Osteocyte (in vitro differentiated cells): Measurements from ENCODE around the gene OR4E1. TPM values are rescaled to one million over a fixed set of nuclear protein-coding genes. Genes with fewer than 3 reads are reported as not detected.

Experiments used
- DNase-seq: peaks from one replicate; pipeline ENCODE4 v3.0.0; 2021; ENCODE audit warnings: mixed read lengths; ENCODE audit not compliant: unreplicated experiment; ENCODE audit errors: extremely low spot score
- H3K27ac Mint-ChIP-seq: one replicate; pipeline ENCODE4 v1.8.0; 2021; ENCODE audit warnings: mild to moderate bottlenecking, mixed read lengths; ENCODE audit not compliant: unreplicated experiment
- H3K27me3 Mint-ChIP-seq: one replicate; pipeline ENCODE4 v1.8.0; 2021; ENCODE audit warnings: mixed read lengths; ENCODE audit not compliant: unreplicated experiment
- H3K36me3 Mint-ChIP-seq: one replicate; pipeline ENCODE4 v1.8.0; 2021; ENCODE audit warnings: mixed read lengths; ENCODE audit not compliant: unreplicated experiment
- H3K4me1 Mint-ChIP-seq: one replicate; pipeline ENCODE4 v1.8.0; 2021; ENCODE audit warnings: mixed read lengths; ENCODE audit not compliant: unreplicated experiment
- H3K4me3 Mint-ChIP-seq: one replicate; pipeline ENCODE4 v1.8.0; 2021; ENCODE audit warnings: mild to moderate bottlenecking, moderate library complexity, mixed read lengths; ENCODE audit not compliant: unreplicated experiment
- H3K9me3 Mint-ChIP-seq: one replicate; pipeline ENCODE4 v1.8.0; 2021; ENCODE audit warnings: mixed read lengths; ENCODE audit not compliant: unreplicated experiment
- CTCF ChIP-seq: fragments of 200-600 bp; sonication (generic); IDR thresholded peaks from 2 replicates; pipeline ENCODE4 v1.5.0; 2021; ENCODE audit warnings: antibody characterized with exemption, mild to moderate bottlenecking, moderate library complexity
- total RNA-seq: library from RNA; stranded (reverse); gene quantifications from 2 replicates; pipeline ENCODE4 v1.2.1, GENCODE V29; 2021

OR4E1 gene
- total RNA-seq, 1 donor from 2014 or later: not detected

GRCh38 chr14:21694425-21694824 is 20.8 kb upstream of the OR4E1 start:
- Mint-ChIP-seq H3K36me3 (no peaks in the 10 kb centered on the region), H3K27me3 (peaks cover 21% of the 10 kb centered on the region), H3K27ac (no peak overlapping the region), H3K4me3 (no peak overlapping the region), H3K4me1 (no peaks in the 10 kb centered on the region), H3K9me3 (peaks cover 3% of the 10 kb centered on the region)
- DNase-seq: no peak
- no peak for TF ChIP-seq CTCF

GRCh38 chr14:21686468-21686867 is 12.8 kb upstream of the OR4E1 start:
- Mint-ChIP-seq H3K4me1 (no peaks in the 10 kb centered on the region), H3K9me3 (no peaks in the 10 kb centered on the region), H3K4me3 (no peak overlapping the region), H3K27ac (no peak overlapping the region), H3K27me3 (peaks cover 17% of the 10 kb centered on the region), H3K36me3 (no peaks in the 10 kb centered on the region)
- no peak for DNase-seq
- TF ChIP-seq CTCF: no peak

- H3K27ac Mint-ChIP-seq: no peak overlapping the region
- H3K4me3 Mint-ChIP-seq: no peak overlapping the region
- peaks cover 3% of the 10 kb centered on the region for H3K4me1 Mint-ChIP-seq
- no peaks in the 10 kb centered on the region for H3K36me3 Mint-ChIP-seq
- no peaks in the 10 kb centered on the region for H3K9me3 Mint-ChIP-seq
- DNase-seq: no peak
- peaks cover 4% of the 10 kb centered on the region for H3K27me3 Mint-ChIP-seq
- TF ChIP-seq CTCF: no peak
These were observed 6.5 kb upstream of the OR4E1 start for GRCh38 chr14:21680072-21680471.

GRCh38 chr14:21675566-21675965 is 1.9 kb upstream of the OR4E1 start:
- Mint-ChIP-seq H3K9me3 (no peaks in the 10 kb centered on the region), H3K36me3 (no peaks in the 10 kb centered on the region), H3K27me3 (no peaks in the 10 kb centered on the region), H3K4me3 (no peak overlapping the region), H3K27ac (no peak overlapping the region), H3K4me1 (peaks cover 3% of the 10 kb centered on the region)
- TF ChIP-seq CTCF: no peak
- DNase-seq: no peak

GRCh38 chr14:21672116-21672515 is 1.5 kb downstream of the OR4E1 start:
- peaks cover 13% of the 10 kb centered on the region for H3K4me1 Mint-ChIP-seq
- H3K27me3 Mint-ChIP-seq: no peaks in the 10 kb centered on the region
- no peak for DNase-seq
- H3K4me3 Mint-ChIP-seq: no peak overlapping the region
- H3K27ac Mint-ChIP-seq: no peak overlapping the region
- H3K36me3 Mint-ChIP-seq: no peaks in the 10 kb centered on the region
- H3K9me3 Mint-ChIP-seq: no peaks in the 10 kb centered on the region
- TF ChIP-seq CTCF: no peak
